Measurements from ENCODE around the gene NEUROD2.

DNA sequence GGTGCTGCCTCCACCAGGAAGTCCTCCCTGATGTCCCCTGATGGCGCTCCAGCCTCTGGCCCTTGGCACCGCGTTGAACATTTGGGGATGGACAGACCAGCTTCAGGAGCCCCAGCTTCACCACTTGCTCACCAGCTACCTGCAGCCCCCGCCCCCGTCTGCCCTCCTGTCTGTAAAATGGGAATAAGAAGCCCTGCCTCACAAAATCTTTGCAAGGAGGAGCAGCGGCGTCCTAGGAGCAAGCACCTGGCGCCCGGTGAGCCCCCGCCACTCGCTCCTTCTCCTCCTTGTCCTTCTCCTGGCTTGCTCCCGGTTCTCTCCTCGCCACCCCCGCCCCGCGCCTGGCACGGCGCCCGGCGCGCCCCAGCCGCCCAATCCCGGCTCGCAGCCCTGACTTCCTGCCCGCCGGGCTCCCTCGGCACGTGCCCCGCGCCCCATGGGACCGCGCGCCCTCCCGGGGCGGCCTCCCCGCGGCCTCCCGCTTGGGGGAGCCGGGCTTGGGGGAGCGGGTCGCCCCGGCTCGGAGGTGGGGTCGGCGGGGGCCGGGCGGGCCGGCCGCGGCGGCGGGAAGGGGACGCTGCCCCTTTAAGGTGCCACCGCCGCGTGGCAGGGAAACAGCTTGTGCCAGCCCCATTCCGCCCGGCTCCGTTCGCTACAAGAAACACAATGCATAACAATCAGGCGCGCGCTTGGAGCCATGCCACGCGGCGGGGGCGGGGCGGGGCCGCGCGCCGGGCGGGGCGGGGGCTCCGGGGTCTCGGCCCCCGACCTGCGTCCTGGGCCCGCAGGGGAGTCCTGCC lies 9.9 kb upstream of the NEUROD2 start:
- TF ChIP-seq, protein P1, sequence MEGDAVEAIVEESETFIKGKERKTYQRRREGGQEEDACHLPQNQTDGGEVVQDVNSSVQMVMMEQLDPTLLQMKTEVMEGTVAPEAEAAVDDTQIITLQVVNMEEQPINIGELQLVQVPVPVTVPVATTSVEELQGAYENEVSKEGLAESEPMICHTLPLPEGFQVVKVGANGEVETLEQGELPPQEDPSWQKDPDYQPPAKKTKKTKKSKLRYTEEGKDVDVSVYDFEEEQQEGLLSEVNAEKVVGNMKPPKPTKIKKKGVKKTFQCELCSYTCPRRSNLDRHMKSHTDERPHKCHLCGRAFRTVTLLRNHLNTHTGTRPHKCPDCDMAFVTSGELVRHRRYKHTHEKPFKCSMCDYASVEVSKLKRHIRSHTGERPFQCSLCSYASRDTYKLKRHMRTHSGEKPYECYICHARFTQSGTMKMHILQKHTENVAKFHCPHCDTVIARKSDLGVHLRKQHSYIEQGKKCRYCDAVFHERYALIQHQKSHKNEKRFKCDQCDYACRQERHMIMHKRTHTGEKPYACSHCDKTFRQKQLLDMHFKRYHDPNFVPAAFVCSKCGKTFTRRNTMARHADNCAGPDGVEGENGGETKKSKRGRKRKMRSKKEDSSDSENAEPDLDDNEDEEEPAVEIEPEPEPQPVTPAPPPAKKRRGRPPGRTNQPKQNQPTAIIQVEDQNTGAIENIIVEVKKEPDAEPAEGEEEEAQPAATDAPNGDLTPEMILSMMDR (conservative IDR thresholded peaks at IDR 0.05): no peak
- no peak for TF ChIP-seq ZFX (IDR thresholded peaks at IDR 0.05)
